GM18520 (cell line): ENCODE data around the gene MORC2.

ENCODE experiments used
- ATAC-seq: cut with Tn5 transposase; IDR thresholded peaks from one replicate; pipeline ENCODE4 v1.9.1; 2021; ENCODE audit not compliant: unreplicated experiment

The MORC2 gene

GRCh38 chr22:30949934-30950660 lies 18.5 kb downstream of the MORC2 start:
- no peak for ATAC-seq

GRCh38 chr22:30948930-30949342 lies 19.6 kb downstream of the MORC2 start:
- no peak for ATAC-seq

- no peak for ATAC-seq
These were observed 20.6 kb downstream of the MORC2 start for GRCh38 chr22:30947816-30948454.

- no peak for ATAC-seq
These were observed 21.3 kb downstream of the MORC2 start for GRCh38 chr22:30947173-30947815.

GRCh38 chr22:30946354-30946753 lies 22.2 kb downstream of the MORC2 start:
- no peak for ATAC-seq

GRCh38 chr22:30945653-30946052 lies 22.9 kb downstream of the MORC2 start:
- no peak for ATAC-seq

GRCh38 chr22:30944986-30945385 lies 23.6 kb downstream of the MORC2 start:
- ATAC-seq: no peak

GRCh38 chr22:30943368-30943767 lies 25.2 kb downstream of the MORC2 start:
- ATAC-seq: no peak

GRCh38 chr22:30941363-30941740 lies 27.2 kb downstream of the MORC2 start:
- ATAC-seq: no peak

GRCh38 chr22:30940685-30941362 lies 27.8 kb downstream of the MORC2 start:
- ATAC-seq: no peak

GRCh38 chr22:30934053-30934452 lies 34.5 kb downstream of the MORC2 start:
- ATAC-seq: no peak

- no peak for ATAC-seq
These were observed 35.1 kb downstream of the MORC2 start for GRCh38 chr22:30933457-30933856.

GRCh38 chr22:30932661-30933060 lies 35.9 kb downstream of the MORC2 start:
- ATAC-seq: no peak

- ATAC-seq: no peak
These were observed 36.9 kb downstream of the MORC2 start for GRCh38 chr22:30931541-30932300.

GRCh38 chr22:30930228-30930627 lies 38.3 kb downstream of the MORC2 start:
- no peak for ATAC-seq

GRCh38 chr22:30928401-30928800 lies 40.2 kb downstream of the MORC2 start:
- no peak for ATAC-seq

GRCh38 chr22:30927806-30928205 lies 40.8 kb downstream of the MORC2 start:
- no peak for ATAC-seq

- no peak for ATAC-seq
These were observed 41.9 kb downstream of the MORC2 start for GRCh38 chr22:30926706-30927105.

- no peak for ATAC-seq
These were observed 42.9 kb downstream of the MORC2 start for GRCh38 chr22:30925667-30926066.

- ATAC-seq: no peak
These were observed 45.2 kb downstream of the MORC2 start for GRCh38 chr22:30923168-30923900.
